ENCODE data around the gene LSM10.
A peak's percentile ranks its signal among the peaks of the same experiment; 100 is the strongest.

Gene LSM10

DNA sequence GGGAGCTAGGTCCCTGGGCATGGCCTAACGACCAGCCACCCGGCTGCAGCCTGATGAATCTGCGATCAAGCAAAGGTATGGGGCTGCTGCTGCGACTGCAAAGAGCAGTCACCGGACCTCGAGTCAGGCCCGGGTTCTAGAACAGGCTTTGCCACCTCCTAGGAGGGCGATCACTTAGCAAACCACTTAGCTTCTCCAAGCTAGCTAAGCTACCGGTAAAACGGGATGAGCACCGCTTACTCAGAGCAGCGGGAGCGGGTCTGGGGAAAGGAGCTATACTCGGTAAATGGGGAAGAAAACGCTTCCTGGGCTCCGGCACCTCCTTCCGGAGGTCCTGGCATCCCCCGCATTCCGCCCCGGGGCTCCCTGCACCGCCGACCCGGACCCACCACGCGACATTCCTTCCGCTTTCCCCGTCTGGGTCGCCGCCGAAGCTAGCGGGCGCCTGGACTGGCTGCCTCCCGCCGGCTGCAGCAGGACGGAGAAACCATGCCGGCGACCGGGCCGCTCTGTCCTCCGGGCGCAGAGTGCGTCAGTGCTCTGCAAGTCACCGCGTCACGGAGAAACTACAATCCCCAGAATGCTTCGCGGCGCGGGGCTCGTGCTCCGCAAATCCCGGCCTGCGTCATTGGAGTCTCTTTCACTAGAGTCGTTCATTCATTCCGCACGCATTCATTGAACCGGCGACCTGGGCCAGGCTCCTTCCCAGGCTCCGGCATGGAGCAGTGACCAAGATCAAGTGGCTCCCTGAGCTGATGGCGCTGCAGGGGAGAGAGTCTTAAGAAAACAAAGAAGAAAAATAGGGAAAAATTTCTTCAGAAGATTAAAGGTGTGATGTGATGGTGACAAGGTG is at the start of gene LSM10:
Gene LSM10 (minus strand): TSS at position 531 of the 853 bp plus-strand sequence. CDS start 3,779 bp downstream, outside the sequence.
- DNase-seq (ENCODE audit: low read depth): peak; percentile 82

DNA sequence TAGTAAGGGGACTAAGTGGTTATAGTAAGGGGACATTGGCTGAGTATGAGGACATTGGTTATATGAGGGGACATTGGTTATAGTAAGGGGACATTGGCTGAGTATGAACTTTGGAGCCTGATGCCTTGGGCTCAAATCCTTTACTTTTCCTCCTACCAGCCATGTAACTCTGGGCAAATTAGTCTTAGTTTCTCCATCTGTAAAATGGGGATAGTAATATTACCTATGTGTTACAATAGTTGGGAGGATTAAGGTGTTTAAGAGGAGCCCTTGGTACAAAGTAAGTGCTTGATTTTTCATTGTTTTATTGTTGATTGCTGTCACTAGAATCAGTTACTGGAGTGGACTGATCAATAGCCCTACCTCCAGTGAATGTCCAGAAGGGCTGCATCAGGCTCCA is 49.7 kb upstream of the LSM10 start:
- DNase-seq (ENCODE audit: low read depth): no peak

DNA sequence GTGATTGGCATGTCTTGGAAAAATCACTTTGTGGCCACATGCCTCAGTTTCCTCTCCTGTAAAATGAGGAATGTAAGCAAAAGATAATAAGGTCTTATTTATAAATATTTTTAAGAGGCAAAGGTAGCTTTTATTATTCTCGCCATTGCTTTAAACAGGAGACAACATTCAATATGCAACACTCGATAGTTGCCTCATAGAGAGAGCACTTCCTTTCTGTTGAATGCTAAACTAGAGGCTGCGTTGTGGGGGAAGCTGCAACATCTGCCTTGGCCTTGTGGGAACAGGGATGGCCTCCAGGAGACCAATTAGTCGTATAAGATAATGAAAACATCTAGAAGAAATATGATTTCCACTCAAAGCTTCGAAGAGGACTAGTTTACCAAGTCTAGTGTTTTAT is 49.0 kb upstream of the LSM10 start:
- DNase-seq (ENCODE audit: low read depth): no peak

DNA sequence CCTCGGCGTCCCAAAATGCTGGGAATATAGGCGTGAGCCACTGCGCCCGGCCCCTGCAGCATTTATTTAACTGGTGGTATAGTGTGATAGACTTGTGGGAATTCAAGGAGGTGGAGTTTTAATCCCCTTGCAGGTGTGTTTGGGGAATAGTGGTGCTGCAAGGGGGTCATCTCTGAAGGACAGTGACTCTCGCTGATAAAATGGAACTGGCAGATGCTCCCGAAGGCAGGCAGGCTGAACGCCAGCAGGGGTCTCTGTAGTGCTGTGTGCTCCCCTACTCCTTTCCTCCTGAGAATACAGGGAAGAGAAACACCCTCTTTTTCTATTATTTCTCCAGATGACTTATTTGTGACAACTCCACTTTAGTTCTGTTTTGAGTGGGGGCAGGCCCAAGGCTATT is 48.6 kb upstream of the LSM10 start:
- DNase-seq (ENCODE audit: low read depth): no peak

DNA sequence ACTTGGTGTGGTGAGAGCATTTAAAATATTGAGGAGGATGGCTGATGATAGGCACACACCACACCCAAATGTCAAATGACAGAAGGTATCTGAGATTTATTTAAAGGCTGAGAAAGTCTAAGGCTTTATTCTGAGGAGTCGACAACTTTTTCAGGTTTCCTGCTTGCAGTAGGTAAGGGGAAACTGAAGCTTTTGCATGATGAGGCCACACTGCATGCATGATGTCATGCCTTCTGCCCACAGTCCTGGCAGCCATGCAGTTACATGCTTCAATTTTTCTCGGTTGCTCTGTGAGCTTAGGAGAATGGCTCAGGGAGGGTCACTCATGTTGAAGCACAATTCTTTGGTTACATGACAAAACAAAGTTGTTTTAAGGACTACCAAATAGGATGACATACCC is 45.6 kb upstream of the LSM10 start:
- DNase-seq (ENCODE audit: low read depth): no peak

DNA sequence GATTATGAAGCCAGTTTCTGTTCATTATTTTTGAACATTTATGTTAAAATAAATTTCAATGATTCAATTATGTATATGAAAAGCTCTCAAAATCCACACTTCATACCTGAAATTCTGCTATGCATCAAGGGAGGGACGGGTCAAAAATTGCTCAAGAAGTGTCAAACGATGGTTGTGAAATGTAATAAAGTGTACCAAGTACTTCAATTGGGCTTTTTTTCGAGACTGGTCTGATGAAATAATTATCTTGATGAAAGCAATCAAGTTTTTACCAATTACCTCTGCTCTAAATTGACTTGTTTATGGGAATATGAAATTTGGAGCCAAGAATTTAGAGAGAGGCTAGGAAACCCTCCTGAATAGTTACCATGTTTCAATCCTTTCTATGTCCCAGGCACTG is 44.6 kb upstream of the LSM10 start:
- DNase-seq (ENCODE audit: low read depth): no peak

DNA sequence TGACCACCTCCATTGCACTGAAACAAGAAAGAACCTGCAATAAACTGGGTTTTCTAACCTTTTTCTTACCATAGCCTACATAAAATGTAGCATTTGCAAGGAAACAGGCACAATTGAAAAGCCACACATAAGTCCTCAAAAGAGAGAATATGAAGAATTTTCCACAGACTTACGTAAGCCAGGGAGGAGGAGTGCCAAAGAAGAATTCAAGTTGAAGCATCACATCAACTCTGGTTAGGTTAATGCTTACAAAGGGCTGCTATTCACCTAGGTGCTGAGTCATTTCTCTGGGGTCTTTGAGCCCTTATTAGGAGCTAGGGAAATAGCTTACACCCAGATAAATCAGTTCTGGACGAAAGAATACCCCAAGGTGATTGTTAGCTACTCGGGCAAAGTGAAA is 42.9 kb upstream of the LSM10 start:
- DNase-seq (ENCODE audit: low read depth): no peak

DNA sequence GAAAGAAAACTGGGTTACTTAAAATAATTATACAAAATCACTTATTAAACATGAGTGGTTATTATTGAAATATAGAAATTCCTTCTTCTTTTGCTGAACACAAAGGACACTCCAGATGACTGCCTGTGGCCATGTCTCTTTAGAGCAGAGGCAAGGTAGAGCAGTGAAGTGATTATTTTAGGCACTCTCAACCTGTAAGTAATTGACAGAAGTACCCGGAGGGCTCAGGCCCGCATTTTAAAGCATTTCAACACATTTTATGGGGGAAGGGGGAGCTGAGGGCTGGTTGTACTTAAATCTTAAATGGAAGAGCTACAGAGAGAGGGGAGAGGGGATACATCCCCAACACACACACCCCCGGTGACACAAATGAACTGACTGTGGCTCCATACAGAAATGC is 42.3 kb upstream of the LSM10 start:
- no peak for DNase-seq (ENCODE audit: low read depth)

DNA sequence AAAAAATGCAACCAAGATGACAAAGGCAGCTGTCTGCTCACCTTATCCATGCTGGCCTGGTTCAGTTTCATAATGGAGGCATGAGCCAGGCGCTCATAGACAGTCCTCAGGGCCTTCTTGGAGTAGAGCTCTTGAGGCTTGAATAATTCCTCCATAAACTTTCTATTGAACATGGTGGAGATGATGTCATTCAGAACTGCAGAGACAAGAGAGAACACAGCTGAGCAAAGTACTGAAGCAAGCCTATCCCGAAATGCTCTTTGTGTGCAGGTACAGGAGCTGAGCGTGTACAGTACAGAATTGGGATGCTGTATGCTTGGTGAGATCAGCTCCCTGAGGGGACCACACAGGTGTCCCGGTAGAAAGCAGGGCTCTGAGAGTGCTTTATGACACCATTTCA is 41.0 kb upstream of the LSM10 start:
- no peak for DNase-seq (ENCODE audit: low read depth)

DNA sequence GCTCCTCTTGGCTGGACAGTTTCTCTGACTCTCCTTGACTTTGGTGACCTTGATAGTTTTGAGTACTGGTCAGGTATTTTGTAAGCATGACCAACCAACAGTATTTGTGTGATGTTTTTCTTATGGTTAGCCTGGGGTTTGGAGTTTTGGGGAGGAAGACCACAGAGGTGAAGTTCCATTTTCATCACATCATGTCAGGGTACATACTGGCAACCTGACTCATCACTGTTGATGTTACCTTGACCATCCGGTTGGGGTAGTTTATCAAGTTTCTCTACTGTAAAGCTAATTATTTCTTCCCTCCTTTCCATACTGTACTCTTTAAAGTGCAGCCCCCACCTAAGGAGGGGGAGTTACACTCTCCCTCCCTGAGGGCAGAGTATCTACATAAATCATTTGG is 39.1 kb upstream of the LSM10 start:
- DNase-seq (ENCODE audit: low read depth): no peak

DNA sequence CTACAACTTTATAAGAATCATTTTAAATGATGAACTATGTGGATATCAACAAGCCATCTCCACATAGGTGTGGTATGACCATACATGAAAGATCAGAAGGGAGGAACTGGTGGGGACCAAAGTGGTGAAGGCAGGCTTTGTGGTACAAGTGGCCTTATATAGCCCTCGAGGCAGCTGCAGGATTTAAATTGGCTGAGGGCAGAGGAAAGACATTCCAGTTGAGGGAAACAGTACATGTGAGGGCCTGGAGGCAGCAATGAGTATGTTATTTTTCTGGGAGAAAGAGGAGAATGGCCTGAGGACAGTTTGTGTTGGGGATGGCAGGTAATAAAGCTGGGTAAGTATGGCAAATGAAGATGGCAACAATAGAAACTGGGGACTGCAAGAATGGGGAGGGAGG is 35.4 kb upstream of the LSM10 start:
- no peak for DNase-seq (ENCODE audit: low read depth)

DNA sequence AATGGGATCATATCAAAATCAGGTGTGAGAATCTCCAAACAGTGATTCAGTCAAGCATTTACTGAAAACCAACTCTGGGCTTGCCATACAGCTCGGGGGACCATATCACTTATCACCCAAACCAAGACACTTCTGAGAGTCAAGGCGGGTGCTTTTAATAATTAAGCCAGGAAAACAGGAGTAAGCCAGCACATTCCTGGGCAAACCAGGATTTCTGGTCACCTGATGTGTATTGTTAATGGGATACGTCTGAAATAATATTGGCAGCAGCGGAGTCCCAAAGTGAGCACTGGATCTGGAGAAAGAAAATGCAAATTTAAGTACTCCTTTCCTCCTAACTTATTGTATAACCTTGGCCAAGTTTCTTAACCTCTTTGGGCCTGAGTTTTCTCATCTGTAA is 34.9 kb upstream of the LSM10 start:
- no peak for DNase-seq (ENCODE audit: low read depth)

DNA sequence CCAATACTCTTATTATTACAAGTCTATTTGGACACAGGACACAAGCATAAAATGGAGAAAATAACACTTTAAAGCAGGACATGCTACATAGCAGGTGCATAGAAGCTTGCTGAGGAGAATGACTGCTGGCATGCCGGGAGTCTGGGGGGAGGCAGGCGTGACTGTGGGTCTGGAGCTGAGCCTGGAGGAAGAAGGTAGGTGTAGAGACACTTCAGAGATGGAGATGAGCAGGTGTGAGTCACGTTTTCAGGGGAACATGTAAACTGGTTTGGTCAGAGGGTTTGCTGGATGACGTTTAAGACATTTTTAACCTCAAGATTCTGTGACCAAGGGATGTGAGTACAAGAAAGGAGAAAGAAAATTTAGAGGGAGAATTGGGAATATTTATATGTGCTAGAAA is 28.1 kb upstream of the LSM10 start:
- no peak for DNase-seq (ENCODE audit: low read depth)

DNA sequence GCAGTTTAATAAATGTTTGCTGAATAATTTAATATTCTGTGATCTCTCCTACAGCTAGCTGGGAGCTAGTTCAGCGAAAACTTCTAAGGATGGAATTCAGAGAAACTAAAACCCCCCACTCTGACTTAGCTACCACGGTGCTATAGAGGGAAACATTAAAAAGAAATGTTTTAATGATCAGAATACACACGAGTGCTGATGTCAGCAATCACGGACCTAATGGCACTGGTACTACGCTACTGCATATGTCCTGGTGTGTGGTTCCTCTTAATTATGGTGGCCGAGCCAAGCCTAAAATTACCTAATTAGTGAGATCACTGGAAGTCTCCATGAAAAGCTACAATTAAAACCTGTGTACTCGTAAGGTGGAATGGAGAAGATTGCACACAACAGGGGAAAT is 23.9 kb upstream of the LSM10 start:
- DNase-seq (ENCODE audit: low read depth): no peak

DNA sequence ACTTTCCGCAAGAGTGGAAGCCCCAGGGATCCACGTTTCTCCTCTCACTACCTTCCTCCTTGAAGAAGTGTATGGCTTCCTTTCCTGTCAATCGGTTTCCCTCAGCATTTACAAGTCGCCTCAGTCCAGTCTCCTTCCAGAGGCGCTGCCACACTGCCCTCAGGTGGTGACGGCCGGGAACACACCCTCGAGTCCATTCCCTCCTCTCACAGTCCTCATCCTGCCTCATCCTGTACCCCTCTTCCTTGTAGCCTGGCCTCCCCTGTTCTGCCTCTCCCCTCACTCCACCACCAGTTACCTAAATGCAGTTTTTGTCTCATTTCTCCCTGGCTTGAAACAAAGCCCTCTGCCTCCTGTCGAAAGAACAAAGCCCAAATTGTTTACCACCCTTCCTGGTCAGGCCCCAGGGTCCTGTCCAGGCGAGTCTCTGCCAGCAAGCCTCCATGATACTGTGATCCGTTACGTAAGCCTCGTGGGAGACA is 23.2 kb upstream of the LSM10 start:
- DNase-seq (ENCODE audit: low read depth): peak; percentile 90

DNA sequence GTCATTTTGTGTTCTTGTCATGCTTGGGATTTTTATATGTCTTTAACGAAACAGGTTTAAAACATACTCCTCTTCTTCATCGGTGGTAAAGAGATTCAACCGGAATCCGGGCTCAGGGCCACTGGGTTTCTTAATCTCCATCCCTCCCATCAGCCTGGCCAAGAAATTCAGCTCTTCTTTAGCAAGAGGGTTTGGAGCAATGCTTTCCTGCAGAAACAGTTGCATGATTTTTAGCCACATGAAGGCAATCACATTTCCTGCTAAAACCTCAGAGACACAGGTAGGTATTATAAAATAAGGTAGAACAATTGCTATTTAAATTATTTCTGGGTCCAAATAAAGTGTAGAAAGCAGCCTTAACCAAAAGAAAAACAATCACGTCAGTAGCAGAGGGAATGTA is 22.7 kb upstream of the LSM10 start:
- no peak for DNase-seq (ENCODE audit: low read depth)

DNA sequence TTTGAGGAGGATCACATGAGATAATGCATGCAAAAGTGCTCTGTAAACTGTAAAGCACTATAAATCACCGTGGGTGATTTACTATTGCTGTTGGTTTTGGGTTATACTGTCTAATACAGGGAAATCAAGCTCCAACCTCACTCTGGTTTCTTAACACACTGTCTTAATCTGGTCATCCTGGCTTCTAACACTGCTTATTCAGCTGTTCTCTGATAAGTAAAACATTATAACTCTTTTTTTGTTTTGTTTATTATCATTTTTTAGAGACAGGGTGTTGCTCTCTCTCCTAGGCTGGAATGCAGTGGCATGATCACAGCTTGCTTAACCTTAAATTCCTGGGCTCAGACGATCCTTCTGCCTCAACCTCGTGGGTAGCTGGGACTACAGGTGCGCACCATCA is 21.9 kb upstream of the LSM10 start:
- DNase-seq (ENCODE audit: low read depth): no peak

DNA sequence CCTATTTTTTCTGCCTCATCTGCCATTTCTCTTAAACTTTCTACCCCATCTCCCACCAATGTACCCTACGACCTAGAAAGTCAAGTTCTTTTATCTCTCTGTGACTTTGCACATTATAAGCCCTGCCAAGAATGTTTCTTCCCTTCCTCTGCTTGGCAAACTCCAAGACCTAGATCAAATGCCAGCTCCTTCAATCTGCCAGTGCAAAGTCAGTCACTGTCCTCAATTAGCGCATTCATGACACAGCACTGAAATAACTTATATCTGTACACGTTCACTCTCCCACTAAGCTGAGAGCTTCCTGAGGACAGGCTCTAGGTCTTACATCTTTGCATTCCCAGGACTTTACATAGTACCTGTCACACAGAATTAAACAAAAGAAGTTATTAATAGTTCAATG is 21.4 kb upstream of the LSM10 start:
- no peak for DNase-seq (ENCODE audit: low read depth)

DNA sequence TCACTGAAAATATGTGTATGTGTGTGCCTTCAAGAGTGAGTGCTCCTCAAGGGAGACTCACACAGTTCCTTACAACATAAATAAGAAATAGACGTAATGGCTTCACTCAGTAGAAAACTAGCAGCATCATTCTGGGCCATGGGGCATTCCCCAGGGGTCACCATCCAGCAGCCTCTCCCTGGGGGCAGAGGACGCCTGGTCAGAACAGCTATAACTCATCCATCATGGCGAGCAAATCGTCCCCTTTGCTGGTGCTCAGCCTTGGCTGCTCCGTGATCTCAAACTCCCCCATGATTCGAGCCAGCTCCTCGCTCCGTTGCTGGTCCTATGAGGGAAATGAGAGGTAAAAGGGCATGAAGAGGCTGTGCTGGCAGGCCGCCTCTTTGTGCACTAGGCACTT is 20.2 kb upstream of the LSM10 start:
- DNase-seq (ENCODE audit: low read depth): no peak

DNA sequence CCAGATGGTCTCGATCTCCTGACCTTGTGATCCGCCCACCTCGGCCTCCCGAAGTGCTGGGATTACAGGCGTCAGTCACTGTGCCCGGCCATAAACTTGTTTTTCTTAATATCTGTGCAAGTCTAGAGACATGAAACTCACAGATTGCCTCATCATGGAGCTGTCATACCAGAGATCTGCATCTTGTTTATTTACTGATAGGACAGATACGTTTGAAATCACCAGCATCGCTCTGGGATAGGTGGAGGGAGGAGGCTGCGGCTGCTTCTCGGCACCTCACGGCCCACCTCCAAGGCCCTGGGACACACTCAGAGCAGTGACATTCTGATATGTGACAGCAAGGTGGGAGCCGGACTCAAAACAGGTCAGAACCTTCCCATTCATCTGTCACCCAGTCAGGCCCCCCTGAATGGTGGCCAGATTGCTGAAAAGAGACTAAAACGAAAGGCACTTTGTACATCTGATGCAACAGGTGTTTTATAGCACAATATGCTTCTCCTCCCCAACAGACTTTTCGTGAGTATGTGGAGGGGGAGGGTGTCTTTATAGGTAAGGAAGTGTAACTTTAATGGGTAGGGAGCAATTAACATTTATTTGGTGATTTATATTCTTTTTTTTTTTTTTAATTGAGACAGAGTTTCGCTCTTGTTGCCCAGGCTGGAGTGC is 18.1 kb upstream of the LSM10 start:
- no peak for DNase-seq (ENCODE audit: low read depth)

DNA sequence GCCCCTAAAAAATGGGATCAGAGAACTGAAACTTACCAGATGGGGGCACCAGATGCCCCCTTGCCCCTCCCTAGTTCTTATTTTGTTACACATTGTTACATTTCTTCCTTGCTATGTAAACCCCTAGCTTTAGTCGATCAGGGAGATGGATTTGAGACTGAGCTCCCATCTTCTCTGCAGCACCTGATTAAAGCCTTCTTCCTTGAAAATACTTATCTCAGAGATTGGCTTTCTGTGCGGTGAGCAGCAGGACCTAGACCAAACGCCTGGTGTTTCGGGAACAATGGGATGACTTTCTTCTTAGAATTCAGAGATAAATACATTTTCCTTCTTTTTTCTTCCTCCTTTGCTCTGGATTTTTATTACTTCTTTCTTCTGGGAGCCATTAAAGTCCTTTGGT is 16.7 kb upstream of the LSM10 start:
- DNase-seq (ENCODE audit: low read depth): no peak

DNA sequence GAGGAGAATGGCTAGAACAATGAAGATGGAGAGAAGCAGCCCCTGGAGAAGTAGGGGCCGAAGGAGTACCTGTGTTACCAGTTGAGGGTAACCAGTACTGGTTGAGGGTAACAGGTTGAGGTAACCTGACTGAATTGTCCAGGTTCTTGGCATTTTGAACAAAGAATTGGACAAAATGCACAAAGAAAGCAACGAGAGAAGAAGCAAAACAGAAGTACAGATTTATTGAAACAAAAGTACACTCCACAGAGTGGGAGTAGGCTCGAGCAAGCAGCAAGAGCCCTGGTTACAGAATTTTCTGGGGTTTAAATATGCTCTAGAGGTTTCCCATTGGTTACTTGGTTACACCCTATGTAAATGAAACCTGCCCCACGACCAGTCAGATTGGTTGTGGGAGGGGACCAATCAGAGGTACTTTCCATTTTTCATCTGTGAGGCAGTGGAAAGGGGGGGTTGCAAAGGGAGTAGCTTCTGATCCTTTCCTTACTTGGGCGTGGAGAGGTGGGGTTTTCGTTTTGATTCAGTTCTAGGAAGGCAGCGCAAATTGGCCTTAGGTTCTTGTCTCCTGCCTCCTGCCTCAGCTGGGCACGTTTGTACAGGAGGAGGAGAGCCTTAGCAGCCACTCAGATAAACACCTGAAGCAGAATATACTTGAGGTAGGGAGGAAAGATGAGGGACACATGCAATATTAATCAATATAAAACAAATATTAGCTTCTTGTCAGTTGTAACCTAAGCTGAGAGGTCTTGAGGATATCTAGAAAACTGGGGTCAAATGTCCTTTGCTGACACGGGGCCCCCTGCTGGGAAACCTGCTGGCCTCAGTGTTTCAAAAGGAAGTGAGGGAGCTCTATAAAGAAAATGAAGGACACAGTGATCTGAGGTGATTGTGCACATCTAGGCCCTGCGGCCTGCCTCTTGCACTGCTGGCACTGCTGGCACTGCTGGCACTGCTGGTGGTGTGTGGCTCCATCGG is 14.3 kb upstream of the LSM10 start:
- DNase-seq (ENCODE audit: low read depth): no peak

Data from stimulated activated CD8-positive, alpha-beta memory T cell treated with anti-CD3 and anti-CD28 coated beads, Interleukin-12 subunit alpha, Interleukin-12 subunit beta, amount 100 ng/mL, for 1 hour (primary cell).